Esophagus squamous epithelium (tissue), 4 donors: ENCODE results near the gene TAS1R2.

Source experiments
- POLR2A ChIP-seq, 4 donors: fragments of 450-650 bp; IDR thresholded peaks; one replicate each; pipeline ENCODE4 v1.6.1; 2017; ENCODE audit warnings: antibody characterized with exemption in 4 of 4, mild to moderate bottlenecking in 4 of 4, moderate library complexity in 3 of 4
- TF ChIP-seq, protein P1 (sequence below), 6 experiments: fragments of 450-650 bp in 4 of 6; fragments of 200-600 bp in 2 of 6; sonication (generic) in 2 of 6; IDR thresholded peaks; one replicate each; pipeline ENCODE4 v1.5.1; 2016 to 2019; ENCODE audit warnings: antibody characterized with exemption in 6 of 6, mild to moderate bottlenecking in 4 of 6, moderate library complexity in 4 of 6

DNA sequence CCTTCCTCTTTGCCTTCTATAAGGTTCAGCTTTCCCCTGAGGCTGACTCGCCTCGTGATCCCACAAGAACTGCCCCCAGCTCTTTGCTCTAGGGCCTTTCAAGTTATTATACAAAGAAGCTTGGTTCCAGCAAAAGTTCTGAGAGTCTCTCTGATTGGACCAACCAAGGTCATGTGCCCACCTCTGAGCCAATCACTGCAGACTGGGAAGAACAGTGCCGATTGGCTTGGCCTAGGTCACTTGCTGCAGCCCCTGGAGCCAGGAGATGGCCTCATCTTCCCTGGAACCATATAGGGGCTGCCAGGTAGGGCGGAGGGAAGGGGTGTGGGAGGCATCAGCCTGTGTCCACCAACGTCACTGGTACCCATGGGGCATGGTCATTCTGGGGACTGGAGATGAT is 22.8 kb downstream of the TAS1R2 start:
- TF ChIP-seq, protein P1, sequence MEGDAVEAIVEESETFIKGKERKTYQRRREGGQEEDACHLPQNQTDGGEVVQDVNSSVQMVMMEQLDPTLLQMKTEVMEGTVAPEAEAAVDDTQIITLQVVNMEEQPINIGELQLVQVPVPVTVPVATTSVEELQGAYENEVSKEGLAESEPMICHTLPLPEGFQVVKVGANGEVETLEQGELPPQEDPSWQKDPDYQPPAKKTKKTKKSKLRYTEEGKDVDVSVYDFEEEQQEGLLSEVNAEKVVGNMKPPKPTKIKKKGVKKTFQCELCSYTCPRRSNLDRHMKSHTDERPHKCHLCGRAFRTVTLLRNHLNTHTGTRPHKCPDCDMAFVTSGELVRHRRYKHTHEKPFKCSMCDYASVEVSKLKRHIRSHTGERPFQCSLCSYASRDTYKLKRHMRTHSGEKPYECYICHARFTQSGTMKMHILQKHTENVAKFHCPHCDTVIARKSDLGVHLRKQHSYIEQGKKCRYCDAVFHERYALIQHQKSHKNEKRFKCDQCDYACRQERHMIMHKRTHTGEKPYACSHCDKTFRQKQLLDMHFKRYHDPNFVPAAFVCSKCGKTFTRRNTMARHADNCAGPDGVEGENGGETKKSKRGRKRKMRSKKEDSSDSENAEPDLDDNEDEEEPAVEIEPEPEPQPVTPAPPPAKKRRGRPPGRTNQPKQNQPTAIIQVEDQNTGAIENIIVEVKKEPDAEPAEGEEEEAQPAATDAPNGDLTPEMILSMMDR (IDR thresholded peaks at IDR 0.05), result no peak
- no peak for TF ChIP-seq POLR2A (IDR thresholded peaks at IDR 0.05)
